Trophoblast cell (in vitro differentiated cells and primary cell): ENCODE results near the gene KCNQ1.

Experiments used
- DNase-seq, 2 donors: peaks; one replicate each; pipeline ENCODE4 v3.0.0-alpha.2; 2016
- H2AFZ ChIP-seq: 2 replicates; pipeline ENCODE4 v1.6.1; 2013; ENCODE audit warnings: low read length, moderate library complexity, mild to moderate bottlenecking; ENCODE audit not compliant: insufficient read depth, poor library complexity
- H2AK5ac ChIP-seq: 2 replicates; pipeline ENCODE4 v1.6.1; 2013; ENCODE audit warnings: mild to moderate bottlenecking, low read length
- H2BK120ac ChIP-seq: 2 replicates; pipeline ENCODE4 v1.6.1; 2013; ENCODE audit warnings: low read length, mild to moderate bottlenecking, moderate library complexity; ENCODE audit not compliant: insufficient read depth, poor library complexity
- H2BK12ac ChIP-seq: 2 replicates; pipeline ENCODE4 v1.6.1; 2013; ENCODE audit warnings: mild to moderate bottlenecking, low read length, moderate library complexity
- H2BK5ac ChIP-seq: 2 replicates; pipeline ENCODE4 v1.6.1; 2013; ENCODE audit warnings: low read length, low read depth, moderate library complexity, mild to moderate bottlenecking; ENCODE audit not compliant: poor library complexity
- H3K14ac ChIP-seq: 2 replicates; pipeline ENCODE4 v1.6.1; 2013; ENCODE audit warnings: mild to moderate bottlenecking, low read length
- H3K18ac ChIP-seq: 2 replicates; pipeline ENCODE4 v1.6.1; 2013; ENCODE audit warnings: mild to moderate bottlenecking, low read length
- H3K23ac ChIP-seq: 2 replicates; pipeline ENCODE4 v1.6.1; 2013; ENCODE audit warnings: low read length
- H3K27ac ChIP-seq: 2 replicates; pipeline ENCODE4 v1.5.1; 2013; ENCODE audit warnings: low read depth, mild to moderate bottlenecking, inconsistent platforms, low read length, moderate library complexity
- H3K27me3 ChIP-seq: 2 replicates; pipeline ENCODE4 v1.6.1; 2013; ENCODE audit warnings: inconsistent platforms, mild to moderate bottlenecking, low read length, moderate library complexity; ENCODE audit not compliant: insufficient read depth
- H3K36me3 ChIP-seq, 2 experiments: 1 replicate in 1 of 2; 2 replicates in 1 of 2; pipeline ENCODE4 v1.6.1; 2013; ENCODE audit warnings: low read length in 2 of 2, mild to moderate bottlenecking in 2 of 2, moderate library complexity in 1 of 2; ENCODE audit not compliant: insufficient read depth in 2 of 2, control insufficient read depth in 1 of 2
- H3K4ac ChIP-seq: 2 replicates; pipeline ENCODE4 v1.6.1; 2013; ENCODE audit warnings: low read depth, mild to moderate bottlenecking, low read length, moderate library complexity
- H3K4me1 ChIP-seq, 2 experiments: 1 replicate in 1 of 2; 2 replicates in 1 of 2; pipeline ENCODE4 v1.6.1; 2013; ENCODE audit warnings: low read length in 2 of 2, mild to moderate bottlenecking in 2 of 2, moderate library complexity in 1 of 2; ENCODE audit not compliant: insufficient read depth in 2 of 2, control insufficient read depth in 1 of 2
- H3K4me2 ChIP-seq: 2 replicates; pipeline ENCODE4 v1.6.1; 2013; ENCODE audit warnings: inconsistent platforms, mild to moderate bottlenecking, low read length, moderate library complexity
- H3K4me3 ChIP-seq: 2 replicates; pipeline ENCODE4 v1.5.1; 2013; ENCODE audit warnings: mild to moderate bottlenecking, low read depth, low read length, inconsistent platforms
- H3K79me1 ChIP-seq: one replicate; pipeline ENCODE4 v1.6.1; 2013; ENCODE audit warnings: low read length
- H3K79me2 ChIP-seq: 2 replicates; pipeline ENCODE4 v1.6.1; 2013; ENCODE audit warnings: low read length, mild to moderate bottlenecking; ENCODE audit not compliant: control insufficient read depth, insufficient read depth, poor library complexity
- H3K9ac ChIP-seq: 2 replicates; pipeline ENCODE4 v1.6.1; 2013; ENCODE audit warnings: mild to moderate bottlenecking, low read length
- H3K9me3 ChIP-seq: 2 replicates; pipeline ENCODE4 v1.6.1; 2013; ENCODE audit warnings: low read depth, mild to moderate bottlenecking, control low read depth, inconsistent platforms, low read length; ENCODE audit not compliant: insufficient read depth
- H4K12ac ChIP-seq: 2 replicates; pipeline ENCODE4 v1.6.1; 2013; ENCODE audit warnings: low read depth, mild to moderate bottlenecking, low read length, moderate library complexity
- H4K8ac ChIP-seq: 2 replicates; pipeline ENCODE4 v1.6.1; 2013; ENCODE audit warnings: low read depth, mild to moderate bottlenecking, low read length, moderate library complexity
- H4K91ac ChIP-seq: one replicate; pipeline ENCODE4 v1.6.1; 2013; ENCODE audit warnings: low read depth, mild to moderate bottlenecking, low read length, moderate library complexity
- WGBS: extraction: QIAGEN DNeasy Blood & Tissue Kit; methylation state at CpG from one replicate; pipeline ENCODE4 v1.1.7; 2013; ENCODE audit warnings: missing lambda C conversion rate; ENCODE audit not compliant: insufficient read length, insufficient coverage; ENCODE audit errors: extremely low coverage; 5-methylcytosine and 5-hydroxymethylcytosine counted together

KCNQ1 gene

DNA sequence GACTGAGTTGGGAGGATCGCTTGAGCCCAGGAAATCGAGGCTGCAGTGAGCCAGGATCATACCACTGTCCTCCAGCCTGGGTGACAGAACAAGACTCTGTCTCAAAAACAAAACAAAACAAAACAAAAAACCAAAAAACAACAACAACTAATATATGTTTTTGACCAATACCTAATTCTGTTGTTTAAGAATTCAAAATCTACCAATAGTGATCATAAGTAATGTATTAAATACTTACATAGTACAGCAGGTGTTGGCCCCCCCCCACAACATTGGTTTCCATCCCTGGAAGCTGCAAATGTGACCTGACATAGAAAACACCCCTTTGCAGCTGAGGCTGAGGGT, 74.7 kb downstream of the KCNQ1 start:
- no CpG with 5 or more reads among the region's 2 CpGs for WGBS
- no peak overlapping the region for H3K9ac ChIP-seq

GRCh38 chr11:2519862-2520735, 75.3 kb downstream of the KCNQ1 start:
- Histone ChIP-seq H3K4me1 (no peaks in the 10 kb centered on the region), H4K8ac (no peak overlapping the region), H3K9me3 (no peaks in the 10 kb centered on the region), H2BK5ac (no peak overlapping the region), H3K4me2 (no peak overlapping the region), H4K91ac (no peak overlapping the region), H3K4me3 (no peak overlapping the region), H2AK5ac (no peak overlapping the region), H3K79me2 (no peaks in the 10 kb centered on the region), H3K18ac (no peak overlapping the region), H2AFZ (no peak overlapping the region), H3K23ac (no peak overlapping the region), H3K36me3 (no peaks in the 10 kb centered on the region), H2BK12ac (no peak overlapping the region), H3K79me1 (no peaks in the 10 kb centered on the region), H2BK120ac (no peak overlapping the region), H3K4ac (no peak overlapping the region), H3K9ac (no peak overlapping the region), H3K14ac (no peak overlapping the region), H4K12ac (no peak overlapping the region), H3K27me3 (no peaks in the 10 kb centered on the region), H3K27ac (no peak overlapping the region)
- no peak for DNase-seq
- no CpG with 5 or more reads among the region's 24 CpGs for WGBS

More for the DNA sequence above, 74.7 kb downstream of the KCNQ1 start:
- H3K36me3 ChIP-seq: no peaks in the 10 kb centered on the region
- H2AFZ ChIP-seq: no peak overlapping the region
- H3K18ac ChIP-seq: no peak overlapping the region
- H3K4me2 ChIP-seq: no peak overlapping the region
- no peak for DNase-seq
- no peak overlapping the region for H3K4ac ChIP-seq
- H3K14ac ChIP-seq: no peak overlapping the region
- H3K79me2 ChIP-seq: no peaks in the 10 kb centered on the region
- no peak overlapping the region for H2AK5ac ChIP-seq
- H4K8ac ChIP-seq: no peak overlapping the region
- no peak overlapping the region for H4K12ac ChIP-seq
- no peak overlapping the region for H3K23ac ChIP-seq
- no peaks in the 10 kb centered on the region for H3K4me1 ChIP-seq
- no peak overlapping the region for H2BK5ac ChIP-seq
- no peak overlapping the region for H2BK12ac ChIP-seq
- no peak overlapping the region for H3K4me3 ChIP-seq
- H3K9me3 ChIP-seq: no peaks in the 10 kb centered on the region
- H2BK120ac ChIP-seq: no peak overlapping the region
- no peaks in the 10 kb centered on the region for H3K79me1 ChIP-seq
- H4K91ac ChIP-seq: no peak overlapping the region
- no peak overlapping the region for H3K27ac ChIP-seq
- no peaks in the 10 kb centered on the region for H3K27me3 ChIP-seq

DNA sequence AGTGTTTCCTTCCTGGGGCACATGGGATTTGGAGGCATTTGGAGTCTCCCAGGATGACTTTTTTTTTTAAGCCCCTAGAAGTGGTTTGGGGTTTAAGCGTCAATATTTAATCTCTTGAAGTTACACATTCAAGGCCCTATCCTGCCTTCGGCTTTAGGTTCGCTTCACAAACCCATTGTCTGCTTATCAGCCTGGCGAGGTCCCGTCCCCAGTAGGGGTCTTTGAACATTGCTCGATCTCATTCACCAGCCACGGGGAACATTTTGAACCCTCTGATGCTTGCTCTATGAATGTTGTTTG, 75.9 kb downstream of the KCNQ1 start:
- no peak overlapping the region for H4K91ac ChIP-seq
- no peaks in the 10 kb centered on the region for H3K79me1 ChIP-seq
- no peaks in the 10 kb centered on the region for H3K79me2 ChIP-seq
- WGBS: no CpG with 5 or more reads among the region's 7 CpGs
- H3K36me3 ChIP-seq: no peaks in the 10 kb centered on the region
- H3K9ac ChIP-seq: no peak overlapping the region
- H3K4me2 ChIP-seq: no peak overlapping the region
- H4K12ac ChIP-seq: no peak overlapping the region
- H3K23ac ChIP-seq: no peak overlapping the region
- H3K14ac ChIP-seq: no peak overlapping the region
- H2AFZ ChIP-seq: no peak overlapping the region
- no peaks in the 10 kb centered on the region for H3K9me3 ChIP-seq
- H2BK12ac ChIP-seq: no peak overlapping the region
- H2BK120ac ChIP-seq: no peak overlapping the region
- H3K4me3 ChIP-seq: no peak overlapping the region
- H2BK5ac ChIP-seq: no peak overlapping the region
- H3K27ac ChIP-seq: no peak overlapping the region
- H3K18ac ChIP-seq: no peak overlapping the region
- H2AK5ac ChIP-seq: no peak overlapping the region
- H3K27me3 ChIP-seq: no peaks in the 10 kb centered on the region
- H4K8ac ChIP-seq: no peak overlapping the region
- H3K4me1 ChIP-seq: no peaks in the 10 kb centered on the region
- no peak for DNase-seq
- no peak overlapping the region for H3K4ac ChIP-seq

DNA sequence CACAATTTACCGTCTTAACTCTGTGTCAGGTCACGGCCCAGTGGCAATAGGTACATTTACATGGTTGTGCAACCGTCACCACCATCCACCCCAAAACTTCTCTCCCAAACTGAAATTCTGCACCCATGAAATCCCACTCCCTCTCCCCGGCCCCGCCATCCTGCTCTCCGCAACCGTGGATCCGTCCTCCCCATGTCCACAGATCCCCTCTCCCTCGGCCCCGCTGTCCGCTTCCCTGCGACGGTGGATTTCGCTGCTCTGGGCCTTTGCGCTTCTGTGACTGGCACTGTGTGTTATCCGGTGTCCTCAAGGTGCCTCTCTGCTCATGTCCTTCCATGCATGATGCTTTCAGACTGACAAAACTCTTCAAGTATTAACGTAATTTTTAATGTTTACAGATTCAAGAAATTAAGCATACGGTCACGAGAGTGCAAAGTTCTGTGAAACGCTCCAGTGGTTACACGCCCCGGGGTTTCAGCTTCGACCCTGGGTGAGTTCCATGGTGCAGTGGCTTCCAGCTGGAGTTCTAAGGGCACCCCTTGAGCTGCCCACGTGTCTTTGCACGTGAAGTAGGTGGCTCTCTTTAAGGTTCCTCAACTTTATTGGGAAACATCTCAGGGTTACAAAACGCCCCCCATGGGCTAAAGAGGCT, 76.4 kb downstream of the KCNQ1 start:
- H3K79me2 ChIP-seq: no peaks in the 10 kb centered on the region
- no peaks in the 10 kb centered on the region for H3K4me1 ChIP-seq
- no peak overlapping the region for H4K12ac ChIP-seq
- H3K4me2 ChIP-seq: no peak overlapping the region
- H2AFZ ChIP-seq: no peak overlapping the region
- no peak overlapping the region for H2AK5ac ChIP-seq
- no peak overlapping the region for H3K27ac ChIP-seq
- H4K8ac ChIP-seq: no peak overlapping the region
- H2BK5ac ChIP-seq: no peak overlapping the region
- H3K18ac ChIP-seq: no peak overlapping the region
- H3K9ac ChIP-seq: no peak overlapping the region
- no peak overlapping the region for H3K23ac ChIP-seq
- no peaks in the 10 kb centered on the region for H3K27me3 ChIP-seq
- no peak overlapping the region for H3K4ac ChIP-seq
- DNase-seq: no peak
- no peak overlapping the region for H4K91ac ChIP-seq
- H2BK12ac ChIP-seq: no peak overlapping the region
- no CpG with 5 or more reads among the region's 26 CpGs for WGBS
- H2BK120ac ChIP-seq: no peak overlapping the region
- no peak overlapping the region for H3K14ac ChIP-seq
- H3K79me1 ChIP-seq: no peaks in the 10 kb centered on the region
- H3K9me3 ChIP-seq: no peaks in the 10 kb centered on the region
- no peaks in the 10 kb centered on the region for H3K36me3 ChIP-seq
- peak overlapping the region; percentile 29 for H3K4me3 ChIP-seq
